Mammary epithelial cell (primary cell): ENCODE results near the gene CTTNBP2NL.
"Not testable (repeated sequence)": the region's sequence is repeated elsewhere in the genome, so short reads cannot be mapped to it uniquely, and the experiment has no call there.

Experiments used
- CTCF ChIP-seq, 2 donors: IDR thresholded peaks in 1 of 2; conservative IDR thresholded peaks in 1 of 2; 2 replicates each; pipeline ENCODE4 v1.5.1; 2011 to 2012; ENCODE audit warnings: inconsistent platforms in 2 of 2, low read length in 2 of 2, mild to moderate bottlenecking in 2 of 2, control low read depth in 1 of 2, low read depth in 1 of 2; ENCODE audit not compliant: insufficient read depth in 1 of 2; ENCODE audit errors: extremely low read depth in 1 of 2
- EZH2 ChIP-seq: IDR thresholded peaks from 2 replicates; pipeline ENCODE4 v1.6.1; 2012; ENCODE audit warnings: low read length, inconsistent platforms, borderline replicate concordance

- not testable (repeated sequence) for TF ChIP-seq CTCF (conservative IDR thresholded peaks at IDR 0.05 in 1 of 2, IDR thresholded peaks at IDR 0.05 in 1 of 2; ENCODE audit: extremely low read depth in 1 of 2, insufficient read depth in 1 of 2, low read depth in 1 of 2, low read length in 2 of 2); EZH2
These were observed 91.7 kb downstream of the CTTNBP2NL start for GRCh38 chr1:112487686-112488085.
